Liver (tissue), 9 donors: ENCODE measurements around the gene CA10. TPM values are rescaled to one million over a fixed set of nuclear protein-coding genes. Genes with fewer than 3 reads are reported as not detected.

Source experiments
- DNase-seq: peaks from one replicate; pipeline ENCODE4 v3.0.0-alpha.2; 2017; ENCODE audit warnings: low spot score
- H3K27ac ChIP-seq, 2 donors: one replicate each; pipeline ENCODE4 v1.7.0; 2013; ENCODE audit warnings: inconsistent platforms in 2 of 2, low read length in 2 of 2, control low read depth in 1 of 2, low read depth in 1 of 2, mild to moderate bottlenecking in 1 of 2
- H3K27me3 ChIP-seq, 4 donors: one replicate each; pipeline versions ENCODE4 v1.6.1 to v1.7.0; 2013; ENCODE audit warnings: low read length in 3 of 4, inconsistent platforms in 1 of 4, mild to moderate bottlenecking in 1 of 4, moderate library complexity in 1 of 4; ENCODE audit not compliant: control insufficient read depth in 4 of 4, insufficient read depth in 4 of 4
- H3K36me3 ChIP-seq, 4 donors: one replicate each; pipeline versions ENCODE4 v1.6.1 to v1.7.0; 2013; ENCODE audit warnings: low read length in 3 of 4, mild to moderate bottlenecking in 3 of 4, low read depth in 1 of 4, moderate library complexity in 1 of 4; ENCODE audit not compliant: control insufficient read depth in 4 of 4, insufficient read depth in 3 of 4
- H3K4me1 ChIP-seq, 4 donors: one replicate each; pipeline versions ENCODE4 v1.6.1 to v1.7.0; 2013; ENCODE audit warnings: low read length in 3 of 4, mild to moderate bottlenecking in 3 of 4, moderate library complexity in 1 of 4; ENCODE audit not compliant: control insufficient read depth in 4 of 4, insufficient read depth in 4 of 4
- H3K4me3 ChIP-seq, 3 donors: one replicate each; pipeline versions ENCODE4 v1.6.1 to v1.7.0; 2013; ENCODE audit warnings: low read length in 3 of 3, control low read depth in 1 of 3, low read depth in 1 of 3, mild to moderate bottlenecking in 1 of 3
- H3K9ac ChIP-seq, 2 donors: one replicate each; pipeline ENCODE4 v1.7.0; 2013; ENCODE audit warnings: low read length in 2 of 2, mild to moderate bottlenecking in 2 of 2, moderate library complexity in 2 of 2, control low read depth in 1 of 2, low read depth in 1 of 2
- H3K9me3 ChIP-seq, 4 donors: one replicate each; pipeline versions ENCODE4 v1.6.1 to v1.7.0; 2013; ENCODE audit warnings: low read length in 3 of 4; ENCODE audit not compliant: control insufficient read depth in 4 of 4
- ATF3 ChIP-seq: IDR thresholded peaks from 2 replicates; pipeline ENCODE4 v1.6.1; 2016; ENCODE audit warnings: antibody characterized with exemption
- EGR1 ChIP-seq, 2 donors: IDR thresholded peaks; 2 replicates each; pipeline ENCODE4 v1.6.1; 2016 to 2018; ENCODE audit warnings: antibody characterized with exemption in 2 of 2, low read depth in 2 of 2
- FOXA1 ChIP-seq: IDR thresholded peaks from 2 replicates; pipeline ENCODE4 v1.6.1; 2016; ENCODE audit warnings: antibody characterized with exemption
- FOXA2 ChIP-seq: IDR thresholded peaks from 2 replicates; pipeline ENCODE4 v1.6.1; 2016; ENCODE audit warnings: antibody characterized with exemption
- GABPA ChIP-seq, 2 donors: IDR thresholded peaks in 1 of 2; conservative IDR thresholded peaks in 1 of 2; 2 replicates each; pipeline ENCODE4 v1.6.1; 2016; ENCODE audit warnings: antibody characterized with exemption in 2 of 2, mild to moderate bottlenecking in 1 of 2, moderate library complexity in 1 of 2
- HNF4A ChIP-seq, 2 donors: conservative IDR thresholded peaks; 2 replicates each; pipeline ENCODE4 v1.6.1; 2016; ENCODE audit warnings: antibody characterized with exemption in 2 of 2, mild to moderate bottlenecking in 2 of 2
- HNF4G ChIP-seq: IDR thresholded peaks from 2 replicates; pipeline ENCODE4 v1.6.1; 2016; ENCODE audit warnings: antibody characterized with exemption
- JUND ChIP-seq, 2 donors: IDR thresholded peaks; 2 replicates each; pipeline ENCODE4 v1.6.1; 2016; ENCODE audit warnings: antibody characterized with exemption in 2 of 2
- MAX ChIP-seq: IDR thresholded peaks from 2 replicates; pipeline ENCODE4 v1.6.1; 2016; ENCODE audit warnings: antibody characterized with exemption
- NR2F2 ChIP-seq: IDR thresholded peaks from 2 replicates; pipeline ENCODE4 v1.6.1; 2016; ENCODE audit warnings: antibody characterized with exemption
- RAD21 ChIP-seq, 2 donors: IDR thresholded peaks; 2 replicates each; pipeline ENCODE4 v1.6.1; 2016; ENCODE audit warnings: antibody characterized with exemption in 2 of 2, mild to moderate bottlenecking in 2 of 2
- RXRA ChIP-seq, 2 donors: IDR thresholded peaks; 2 replicates each; pipeline ENCODE4 v1.6.1; 2017 to 2018; ENCODE audit warnings: antibody characterized with exemption in 2 of 2, mild to moderate bottlenecking in 1 of 2
- SP1 ChIP-seq: IDR thresholded peaks from 2 replicates; pipeline ENCODE4 v1.6.1; 2018; ENCODE audit warnings: antibody characterized with exemption, mild to moderate bottlenecking
- TAF1 ChIP-seq: conservative IDR thresholded peaks from 2 replicates; pipeline ENCODE4 v1.6.1; 2016; ENCODE audit warnings: antibody characterized with exemption, mild to moderate bottlenecking
- YY1 ChIP-seq: IDR thresholded peaks from 2 replicates; pipeline ENCODE4 v1.6.1; 2016; ENCODE audit warnings: antibody characterized with exemption, mild to moderate bottlenecking
- ZBTB33 ChIP-seq: IDR thresholded peaks from 2 replicates; pipeline ENCODE4 v1.6.1; 2016; ENCODE audit warnings: antibody characterized with exemption
- WGBS: extraction: QIAGEN DNeasy Blood & Tissue Kit; methylation state at CpG from one replicate; pipeline ENCODE4 v1.1.7; 2013; 5-methylcytosine and 5-hydroxymethylcytosine counted together
- polyA plus RNA-seq, 2 donors: library from polyadenylated mRNA; stranded (reverse) in 1 of 2; unstranded in 1 of 2; fragments of 200-250 nt in 1 of 2; fragments of >200 nt in 1 of 2; fragmentation: Nextera tagmentation in 1 of 2; extraction: Ambion mirVana in 1 of 2; gene quantifications; one replicate each; pipeline versions ENCODE4 v1.2.1 to v1.2.3, GENCODE V29; 2013 to 2015
- total RNA-seq, 2 donors: library from RNA; depleted of rRNA; stranded (reverse); fragments of >200 nt; gene quantifications; one replicate each; pipeline ENCODE4 v1.2.3, GENCODE V29; 2014
- TF ChIP-seq, protein P1 (sequence below): IDR thresholded peaks from 2 replicates; pipeline ENCODE4 v1.6.1; 2016; ENCODE audit warnings: antibody characterized with exemption, mild to moderate bottlenecking
- TF ChIP-seq, protein P2 (sequence below): fragments of 150-350 bp; IDR thresholded peaks from 2 replicates; pipeline ENCODE4 v1.5.1; 2017; ENCODE audit warnings: improper control_type of control experiment, low read depth, low read length; ENCODE audit not compliant: missing input control
- donor health status: healthy.
- donor health status: healthy.
- donor health status: healthy.
- donor health status: healthy.
- donor health status: healthy.

CA10 gene
- total and polyA plus RNA-seq, 4 donors: 0.05 TPM; not detected in 3

- DNase-seq: no peak
- Histone ChIP-seq H3K36me3 (no peaks in the 10 kb centered on the region), H3K27ac (no peak overlapping the region), H3K4me3 (no peak overlapping the region), H3K9me3 (no peaks in the 10 kb centered on the region), H3K27me3 (no peaks in the 10 kb centered on the region), H3K9ac (no peak overlapping the region), H3K4me1 (no peaks in the 10 kb centered on the region)
- no peak for TF ChIP-seq FOXA1
- no peak for TF ChIP-seq NR2F2
- no peak for TF ChIP-seq EGR1 (IDR thresholded peaks at IDR 0.05; ENCODE audit: low read depth in 2 of 2)
- no peak for TF ChIP-seq TAF1
- TF ChIP-seq ATF3: no peak
- TF ChIP-seq RXRA (IDR thresholded peaks at IDR 0.05): no peak
- no peak for TF ChIP-seq GABPA (IDR thresholded peaks at IDR 0.05 in 1 of 2, conservative IDR thresholded peaks at IDR 0.05 in 1 of 2)
- TF ChIP-seq HNF4G: no peak
- TF ChIP-seq FOXA2: no peak
- TF ChIP-seq, protein P1, sequence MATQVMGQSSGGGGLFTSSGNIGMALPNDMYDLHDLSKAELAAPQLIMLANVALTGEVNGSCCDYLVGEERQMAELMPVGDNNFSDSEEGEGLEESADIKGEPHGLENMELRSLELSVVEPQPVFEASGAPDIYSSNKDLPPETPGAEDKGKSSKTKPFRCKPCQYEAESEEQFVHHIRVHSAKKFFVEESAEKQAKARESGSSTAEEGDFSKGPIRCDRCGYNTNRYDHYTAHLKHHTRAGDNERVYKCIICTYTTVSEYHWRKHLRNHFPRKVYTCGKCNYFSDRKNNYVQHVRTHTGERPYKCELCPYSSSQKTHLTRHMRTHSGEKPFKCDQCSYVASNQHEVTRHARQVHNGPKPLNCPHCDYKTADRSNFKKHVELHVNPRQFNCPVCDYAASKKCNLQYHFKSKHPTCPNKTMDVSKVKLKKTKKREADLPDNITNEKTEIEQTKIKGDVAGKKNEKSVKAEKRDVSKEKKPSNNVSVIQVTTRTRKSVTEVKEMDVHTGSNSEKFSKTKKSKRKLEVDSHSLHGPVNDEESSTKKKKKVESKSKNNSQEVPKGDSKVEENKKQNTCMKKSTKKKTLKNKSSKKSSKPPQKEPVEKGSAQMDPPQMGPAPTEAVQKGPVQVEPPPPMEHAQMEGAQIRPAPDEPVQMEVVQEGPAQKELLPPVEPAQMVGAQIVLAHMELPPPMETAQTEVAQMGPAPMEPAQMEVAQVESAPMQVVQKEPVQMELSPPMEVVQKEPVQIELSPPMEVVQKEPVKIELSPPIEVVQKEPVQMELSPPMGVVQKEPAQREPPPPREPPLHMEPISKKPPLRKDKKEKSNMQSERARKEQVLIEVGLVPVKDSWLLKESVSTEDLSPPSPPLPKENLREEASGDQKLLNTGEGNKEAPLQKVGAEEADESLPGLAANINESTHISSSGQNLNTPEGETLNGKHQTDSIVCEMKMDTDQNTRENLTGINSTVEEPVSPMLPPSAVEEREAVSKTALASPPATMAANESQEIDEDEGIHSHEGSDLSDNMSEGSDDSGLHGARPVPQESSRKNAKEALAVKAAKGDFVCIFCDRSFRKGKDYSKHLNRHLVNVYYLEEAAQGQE: no peak
- no peak for TF ChIP-seq YY1
- TF ChIP-seq, protein P2, sequence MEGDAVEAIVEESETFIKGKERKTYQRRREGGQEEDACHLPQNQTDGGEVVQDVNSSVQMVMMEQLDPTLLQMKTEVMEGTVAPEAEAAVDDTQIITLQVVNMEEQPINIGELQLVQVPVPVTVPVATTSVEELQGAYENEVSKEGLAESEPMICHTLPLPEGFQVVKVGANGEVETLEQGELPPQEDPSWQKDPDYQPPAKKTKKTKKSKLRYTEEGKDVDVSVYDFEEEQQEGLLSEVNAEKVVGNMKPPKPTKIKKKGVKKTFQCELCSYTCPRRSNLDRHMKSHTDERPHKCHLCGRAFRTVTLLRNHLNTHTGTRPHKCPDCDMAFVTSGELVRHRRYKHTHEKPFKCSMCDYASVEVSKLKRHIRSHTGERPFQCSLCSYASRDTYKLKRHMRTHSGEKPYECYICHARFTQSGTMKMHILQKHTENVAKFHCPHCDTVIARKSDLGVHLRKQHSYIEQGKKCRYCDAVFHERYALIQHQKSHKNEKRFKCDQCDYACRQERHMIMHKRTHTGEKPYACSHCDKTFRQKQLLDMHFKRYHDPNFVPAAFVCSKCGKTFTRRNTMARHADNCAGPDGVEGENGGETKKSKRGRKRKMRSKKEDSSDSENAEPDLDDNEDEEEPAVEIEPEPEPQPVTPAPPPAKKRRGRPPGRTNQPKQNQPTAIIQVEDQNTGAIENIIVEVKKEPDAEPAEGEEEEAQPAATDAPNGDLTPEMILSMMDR: no peak
- TF ChIP-seq HNF4A (conservative IDR thresholded peaks at IDR 0.05): no peak
- TF ChIP-seq ZBTB33: no peak
- no peak for TF ChIP-seq JUND (IDR thresholded peaks at IDR 0.05)
- TF ChIP-seq SP1: no peak
- TF ChIP-seq RAD21 (IDR thresholded peaks at IDR 0.05): no peak
- TF ChIP-seq MAX: no peak
- WGBS: 77% methylated on average over 5 of the region's 5 CpGs
Observed at GRCh38 chr17:51676691-51677487, 481.6 kb downstream of the CA10 start.
